ENCODE results near the gene MYD88.
A peak's percentile ranks its signal among the peaks of the same experiment; 100 is the strongest.

MYD88 gene

GRCh38 chr3:38142959-38143358 lies 4.5 kb downstream of the MYD88 start:
- no peak for DNase-seq
- H3K27me3 ChIP-seq (replicated peaks; ENCODE audit: control insufficient read depth, insufficient read depth, low read length, poor library complexity, severe bottlenecking) = no peaks in the 10 kb centered on the region
- peaks cover 4% of the 10 kb centered on the region for H3K9me3 ChIP-seq (ENCODE audit: control insufficient read depth, low read length)
- no peak overlapping the region for H3K4me3 ChIP-seq (ENCODE audit: insufficient read depth, low read depth, low read length, poor library complexity, severe bottlenecking)
- H3K36me3 ChIP-seq (ENCODE audit: control insufficient read depth, insufficient read depth, low read length) = peaks cover 27% of the 10 kb centered on the region
- H3K27ac ChIP-seq (ENCODE audit: insufficient read depth, low read length, poor library complexity, severe bottlenecking) = no peak overlapping the region
- H3K4me1 ChIP-seq (ENCODE audit: control insufficient read depth, insufficient read depth, low read length, poor library complexity, severe bottlenecking) = peaks cover 16% of the 10 kb centered on the region

GRCh38 chr3:38143511-38143910 lies 5.0 kb downstream of the MYD88 start:
- Histone ChIP-seq H3K27ac (ENCODE audit: insufficient read depth, low read length, poor library complexity, severe bottlenecking) (no peak overlapping the region), H3K4me3 (ENCODE audit: insufficient read depth, low read depth, low read length, poor library complexity, severe bottlenecking) (no peak overlapping the region), H3K27me3 (replicated peaks; ENCODE audit: control insufficient read depth, insufficient read depth, low read length, poor library complexity, severe bottlenecking) (no peaks in the 10 kb centered on the region), H3K4me1 (ENCODE audit: control insufficient read depth, insufficient read depth, low read length, poor library complexity, severe bottlenecking) (peaks cover 12% of the 10 kb centered on the region), H3K9me3 (ENCODE audit: control insufficient read depth, low read length) (peaks cover 4% of the 10 kb centered on the region), H3K36me3 (ENCODE audit: control insufficient read depth, insufficient read depth, low read length) (peaks cover 27% of the 10 kb centered on the region)
- no peak for DNase-seq

GRCh38 chr3:38146504-38146903 lies 8.0 kb downstream of the MYD88 start:
- no peak for DNase-seq
- Histone ChIP-seq H3K36me3 (ENCODE audit: control insufficient read depth, insufficient read depth, low read length) (peaks cover 12% of the 10 kb centered on the region), H3K27me3 (replicated peaks; ENCODE audit: control insufficient read depth, insufficient read depth, low read length, poor library complexity, severe bottlenecking) (no peaks in the 10 kb centered on the region), H3K27ac (ENCODE audit: insufficient read depth, low read length, poor library complexity, severe bottlenecking) (no peak overlapping the region), H3K9me3 (ENCODE audit: control insufficient read depth, low read length) (peaks cover 4% of the 10 kb centered on the region), H3K4me3 (ENCODE audit: insufficient read depth, low read depth, low read length, poor library complexity, severe bottlenecking) (no peak overlapping the region), H3K4me1 (ENCODE audit: control insufficient read depth, insufficient read depth, low read length, poor library complexity, severe bottlenecking) (no peaks in the 10 kb centered on the region)

- peaks cover 3% of the 10 kb centered on the region for H3K4me1 ChIP-seq (ENCODE audit: control insufficient read depth, insufficient read depth, low read length, poor library complexity, severe bottlenecking)
- peaks cover 3% of the 10 kb centered on the region for H3K36me3 ChIP-seq (ENCODE audit: control insufficient read depth, insufficient read depth, low read length)
- no peaks in the 10 kb centered on the region for H3K27me3 ChIP-seq (replicated peaks; ENCODE audit: control insufficient read depth, insufficient read depth, low read length, poor library complexity, severe bottlenecking)
- H3K9me3 ChIP-seq (ENCODE audit: control insufficient read depth, low read length) = peaks cover 4% of the 10 kb centered on the region
- DNase-seq = no peak
- H3K4me3 ChIP-seq (ENCODE audit: insufficient read depth, low read depth, low read length, poor library complexity, severe bottlenecking) = no peak overlapping the region
- no peak overlapping the region for H3K27ac ChIP-seq (ENCODE audit: insufficient read depth, low read length, poor library complexity, severe bottlenecking)
Measured at GRCh38 chr3:38147421-38147820, 9.0 kb downstream of the MYD88 start.

- H3K9me3 ChIP-seq (ENCODE audit: control insufficient read depth, low read length) = peaks cover 4% of the 10 kb centered on the region
- no peaks in the 10 kb centered on the region for H3K27me3 ChIP-seq (replicated peaks; ENCODE audit: control insufficient read depth, insufficient read depth, low read length, poor library complexity, severe bottlenecking)
- DNase-seq = no peak
- H3K4me3 ChIP-seq (ENCODE audit: insufficient read depth, low read depth, low read length, poor library complexity, severe bottlenecking) = no peak overlapping the region
- H3K4me1 ChIP-seq (ENCODE audit: control insufficient read depth, insufficient read depth, low read length, poor library complexity, severe bottlenecking) = peaks cover 3% of the 10 kb centered on the region
- H3K36me3 ChIP-seq (ENCODE audit: control insufficient read depth, insufficient read depth, low read length) = no peaks in the 10 kb centered on the region
- H3K27ac ChIP-seq (ENCODE audit: insufficient read depth, low read length, poor library complexity, severe bottlenecking) = no peak overlapping the region
Measured at GRCh38 chr3:38148311-38148882, 9.9 kb downstream of the MYD88 start.

DNA sequence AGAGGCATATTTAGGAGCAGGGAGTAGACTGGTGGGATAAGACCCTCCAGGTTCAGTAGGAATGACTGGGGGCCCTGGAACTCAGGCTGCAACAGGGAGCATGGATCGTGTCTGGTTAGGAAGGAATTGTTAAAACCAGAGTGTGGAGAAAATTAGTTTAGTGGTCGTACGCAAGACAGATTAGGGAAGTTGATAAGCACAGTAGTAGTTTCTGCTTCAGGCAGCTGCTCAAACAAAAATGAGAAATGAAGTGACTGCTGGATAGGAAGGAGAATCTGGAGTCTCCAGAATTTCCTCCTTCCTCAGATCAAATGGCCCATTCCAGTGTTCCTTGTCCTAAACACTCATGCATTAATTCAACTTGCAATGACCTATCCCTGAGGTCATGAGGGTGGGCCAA lies 11.2 kb downstream of the MYD88 start:
- H3K27me3 ChIP-seq (replicated peaks; ENCODE audit: control insufficient read depth, insufficient read depth, low read length, poor library complexity, severe bottlenecking) = no peaks in the 10 kb centered on the region
- no peak overlapping the region for H3K4me3 ChIP-seq (ENCODE audit: insufficient read depth, low read depth, low read length, poor library complexity, severe bottlenecking)
- peaks cover 3% of the 10 kb centered on the region for H3K4me1 ChIP-seq (ENCODE audit: control insufficient read depth, insufficient read depth, low read length, poor library complexity, severe bottlenecking)
- peaks cover 4% of the 10 kb centered on the region for H3K9me3 ChIP-seq (ENCODE audit: control insufficient read depth, low read length)
- H3K36me3 ChIP-seq (ENCODE audit: control insufficient read depth, insufficient read depth, low read length) = no peaks in the 10 kb centered on the region
- no peak for DNase-seq
- H3K27ac ChIP-seq (ENCODE audit: insufficient read depth, low read length, poor library complexity, severe bottlenecking) = no peak overlapping the region

GRCh38 chr3:38150780-38151528 lies 12.5 kb downstream of the MYD88 start:
- H3K27me3 ChIP-seq (replicated peaks; ENCODE audit: control insufficient read depth, insufficient read depth, low read length, poor library complexity, severe bottlenecking) = no peaks in the 10 kb centered on the region
- H3K27ac ChIP-seq (ENCODE audit: insufficient read depth, low read length, poor library complexity, severe bottlenecking) = peak overlapping the region; percentile 43
- H3K4me1 ChIP-seq (ENCODE audit: control insufficient read depth, insufficient read depth, low read length, poor library complexity, severe bottlenecking) = peaks cover 3% of the 10 kb centered on the region
- H3K36me3 ChIP-seq (ENCODE audit: control insufficient read depth, insufficient read depth, low read length) = no peaks in the 10 kb centered on the region
- DNase-seq = no peak
- H3K9me3 ChIP-seq (ENCODE audit: control insufficient read depth, low read length) = peaks cover 4% of the 10 kb centered on the region
- H3K4me3 ChIP-seq (ENCODE audit: insufficient read depth, low read depth, low read length, poor library complexity, severe bottlenecking) = no peak overlapping the region

DNA sequence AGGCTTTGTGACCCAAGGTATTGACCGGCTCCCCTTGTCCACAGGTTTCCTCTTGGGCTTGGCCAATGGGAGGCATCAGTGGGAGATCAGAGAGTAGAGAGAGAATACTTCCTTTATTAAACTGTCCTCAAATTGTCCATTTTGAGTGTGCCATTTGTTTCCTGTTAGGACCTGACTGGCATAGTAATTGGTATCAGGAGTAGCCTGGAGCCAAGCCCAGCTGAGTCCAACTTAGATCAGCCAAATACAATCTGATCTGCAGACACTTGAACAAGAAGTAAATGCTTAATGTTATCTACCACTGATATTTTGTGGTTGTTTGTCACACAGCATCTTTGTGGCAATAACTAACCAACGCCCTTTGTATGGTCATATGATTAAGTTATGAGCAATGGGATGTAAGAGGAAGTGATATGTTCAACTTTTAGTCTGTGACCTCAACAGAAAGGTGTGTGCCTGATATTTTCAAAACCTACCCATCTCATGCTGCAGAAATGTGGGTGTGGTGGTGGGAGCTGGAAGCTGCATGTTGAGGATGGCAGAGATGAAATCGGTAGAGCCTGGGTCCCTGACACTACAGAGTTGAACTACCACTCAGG lies 13.3 kb downstream of the MYD88 start:
- no peaks in the 10 kb centered on the region for H3K27me3 ChIP-seq (replicated peaks; ENCODE audit: control insufficient read depth, insufficient read depth, low read length, poor library complexity, severe bottlenecking)
- H3K4me1 ChIP-seq (ENCODE audit: control insufficient read depth, insufficient read depth, low read length, poor library complexity, severe bottlenecking) = peaks cover 3% of the 10 kb centered on the region
- H3K36me3 ChIP-seq (ENCODE audit: control insufficient read depth, insufficient read depth, low read length) = no peaks in the 10 kb centered on the region
- H3K9me3 ChIP-seq (ENCODE audit: control insufficient read depth, low read length) = no peaks in the 10 kb centered on the region
- H3K27ac ChIP-seq (ENCODE audit: insufficient read depth, low read length, poor library complexity, severe bottlenecking) = peak overlapping the region; percentile 43
- H3K4me3 ChIP-seq (ENCODE audit: insufficient read depth, low read depth, low read length, poor library complexity, severe bottlenecking) = no peak overlapping the region
- no peak for DNase-seq

GRCh38 chr3:38152609-38153008 lies 14.1 kb downstream of the MYD88 start:
- DNase-seq = no peak
- Histone ChIP-seq H3K27ac (ENCODE audit: insufficient read depth, low read length, poor library complexity, severe bottlenecking) (no peak overlapping the region), H3K4me1 (ENCODE audit: control insufficient read depth, insufficient read depth, low read length, poor library complexity, severe bottlenecking) (peaks cover 3% of the 10 kb centered on the region), H3K4me3 (ENCODE audit: insufficient read depth, low read depth, low read length, poor library complexity, severe bottlenecking) (no peak overlapping the region), H3K36me3 (ENCODE audit: control insufficient read depth, insufficient read depth, low read length) (no peaks in the 10 kb centered on the region), H3K9me3 (ENCODE audit: control insufficient read depth, low read length) (no peaks in the 10 kb centered on the region), H3K27me3 (replicated peaks; ENCODE audit: control insufficient read depth, insufficient read depth, low read length, poor library complexity, severe bottlenecking) (no peaks in the 10 kb centered on the region)

DNA sequence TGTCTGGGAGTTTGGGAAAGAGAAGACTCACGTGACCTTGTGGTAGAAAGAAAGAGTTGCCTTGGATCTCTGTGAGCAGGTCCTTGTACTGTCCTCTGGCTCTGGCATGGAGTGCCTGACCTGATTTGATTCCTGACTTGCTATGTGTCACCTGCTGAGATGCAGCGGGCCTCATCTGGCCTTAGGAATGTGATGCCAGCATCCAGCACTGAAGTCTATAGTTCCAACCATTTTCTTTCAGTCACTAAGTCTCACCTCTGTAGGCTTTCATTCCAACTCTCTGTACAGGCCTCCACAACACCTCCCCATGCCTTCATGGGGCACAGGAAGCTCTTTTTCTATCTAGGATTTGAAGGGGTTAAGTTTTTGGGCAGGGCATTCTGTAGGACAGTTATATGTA lies 14.8 kb downstream of the MYD88 start:
- Histone ChIP-seq H3K4me1 (ENCODE audit: control insufficient read depth, insufficient read depth, low read length, poor library complexity, severe bottlenecking) (peaks cover 3% of the 10 kb centered on the region), H3K9me3 (ENCODE audit: control insufficient read depth, low read length) (no peaks in the 10 kb centered on the region)

More for the DNA sequence above, 14.8 kb downstream of the MYD88 start:
- H3K27ac ChIP-seq (ENCODE audit: insufficient read depth, low read length, poor library complexity, severe bottlenecking) = no peak overlapping the region
- no peak overlapping the region for H3K4me3 ChIP-seq (ENCODE audit: insufficient read depth, low read depth, low read length, poor library complexity, severe bottlenecking)
- H3K27me3 ChIP-seq (replicated peaks; ENCODE audit: control insufficient read depth, insufficient read depth, low read length, poor library complexity, severe bottlenecking) = no peaks in the 10 kb centered on the region
- no peak for DNase-seq
- no peaks in the 10 kb centered on the region for H3K36me3 ChIP-seq (ENCODE audit: control insufficient read depth, insufficient read depth, low read length)

Measured in effector memory CD4-positive, alpha-beta T cell (primary cell).